ENCODE data around the gene ERBB3.

The ERBB3 gene

DNA sequence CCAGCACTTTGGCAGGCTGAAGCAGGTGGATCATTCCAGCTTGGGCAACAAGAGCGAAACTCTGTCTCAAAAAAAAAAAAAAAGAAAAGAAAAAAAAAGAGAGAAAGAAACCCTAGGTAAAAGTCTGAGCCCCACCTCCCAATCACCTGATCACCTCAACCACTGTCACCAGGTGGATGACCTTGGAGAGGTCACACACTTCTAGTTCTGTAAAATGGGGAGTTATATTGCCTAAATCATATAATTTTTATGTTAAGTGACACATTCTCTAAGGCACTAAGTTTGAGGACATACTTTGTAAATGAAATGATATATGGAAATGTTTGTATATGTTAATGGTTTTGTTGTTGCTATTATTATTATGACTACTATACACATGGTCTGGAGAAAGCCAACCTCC is 1.5 kb upstream of the ERBB3 start:
- no peak overlapping the region for H3K4me3 ChIP-seq (ENCODE audit: low read length)
- no peak for DNase-seq (ENCODE audit: low read depth, low spot score)

DNA sequence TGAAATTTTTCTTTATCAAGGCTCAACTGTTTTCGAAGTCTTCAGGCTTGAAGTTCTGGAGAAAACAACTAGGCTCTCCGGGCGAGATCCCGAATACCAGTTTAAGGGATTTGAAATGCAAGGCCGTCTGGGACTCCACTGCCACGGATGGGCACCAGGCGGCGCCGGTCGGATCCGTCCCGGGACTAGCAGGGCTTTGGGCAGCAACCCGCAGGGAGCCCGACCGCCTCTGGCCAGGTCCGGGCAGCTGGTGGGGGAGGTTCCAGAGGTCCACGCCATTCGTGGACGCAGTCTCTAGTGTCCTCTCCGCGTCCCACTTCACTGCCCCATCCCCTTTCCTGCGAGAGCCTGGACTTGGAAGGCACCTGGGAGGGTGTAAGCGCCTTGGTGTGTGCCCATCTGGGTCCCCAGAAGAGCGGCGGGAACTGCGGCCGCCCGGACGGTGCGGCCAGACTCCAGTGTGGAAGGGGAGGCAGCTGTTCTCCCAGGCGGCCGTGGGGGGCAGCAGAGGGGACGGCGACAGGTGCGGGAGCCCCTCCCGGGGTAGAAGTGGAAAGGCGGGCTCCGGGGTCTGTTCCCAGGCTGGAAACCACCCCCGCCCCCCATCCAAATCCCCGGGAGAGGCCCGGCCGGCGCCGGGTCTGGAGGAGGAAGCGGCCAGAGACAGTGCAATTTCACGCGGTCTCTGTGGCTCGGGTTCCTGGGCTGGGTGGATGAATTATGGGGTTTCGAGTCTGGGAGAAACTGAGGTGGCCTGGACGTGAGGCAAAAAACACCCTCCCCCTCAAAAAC is 838 bp upstream of the ERBB3 start:
- H3K4me3 ChIP-seq (ENCODE audit: low read length) = peak overlapping the region; percentile 60

DNA sequence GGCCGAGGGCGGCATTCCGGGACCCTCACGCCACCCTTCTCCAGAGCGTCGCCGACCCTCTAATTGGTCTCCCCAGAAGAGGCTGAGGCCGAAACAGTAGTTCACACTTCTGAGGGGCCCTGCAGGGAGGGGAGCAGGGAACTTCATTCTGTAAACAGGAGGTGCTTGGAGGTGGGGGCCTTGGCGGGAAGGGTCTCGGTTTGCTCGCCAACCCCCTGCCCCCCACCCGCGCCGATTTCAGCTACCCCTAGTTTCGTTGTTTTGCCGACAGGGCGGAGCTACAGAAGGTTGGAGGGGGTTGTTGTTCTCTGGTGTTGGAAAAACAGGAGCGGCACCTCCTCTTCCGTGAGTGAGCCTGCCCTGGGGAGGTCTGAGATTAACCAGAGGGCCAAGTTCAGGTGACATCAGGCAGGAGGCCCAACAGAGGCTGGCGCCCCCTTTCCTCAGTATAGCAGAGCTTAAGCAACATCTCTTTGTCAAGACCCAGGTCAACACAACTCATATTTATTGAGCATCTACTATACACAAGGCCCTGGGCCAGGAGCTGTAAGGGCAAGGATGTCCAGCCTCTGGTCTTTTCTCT is 682 bp downstream of the ERBB3 start:
- H3K4me3 ChIP-seq (ENCODE audit: low read length) = no peak overlapping the region
- DNase-seq (ENCODE audit: low read depth, low spot score) = no peak

More for the DNA sequence above, 838 bp upstream of the ERBB3 start:
- no peak for DNase-seq (ENCODE audit: low read depth, low spot score)

DNA sequence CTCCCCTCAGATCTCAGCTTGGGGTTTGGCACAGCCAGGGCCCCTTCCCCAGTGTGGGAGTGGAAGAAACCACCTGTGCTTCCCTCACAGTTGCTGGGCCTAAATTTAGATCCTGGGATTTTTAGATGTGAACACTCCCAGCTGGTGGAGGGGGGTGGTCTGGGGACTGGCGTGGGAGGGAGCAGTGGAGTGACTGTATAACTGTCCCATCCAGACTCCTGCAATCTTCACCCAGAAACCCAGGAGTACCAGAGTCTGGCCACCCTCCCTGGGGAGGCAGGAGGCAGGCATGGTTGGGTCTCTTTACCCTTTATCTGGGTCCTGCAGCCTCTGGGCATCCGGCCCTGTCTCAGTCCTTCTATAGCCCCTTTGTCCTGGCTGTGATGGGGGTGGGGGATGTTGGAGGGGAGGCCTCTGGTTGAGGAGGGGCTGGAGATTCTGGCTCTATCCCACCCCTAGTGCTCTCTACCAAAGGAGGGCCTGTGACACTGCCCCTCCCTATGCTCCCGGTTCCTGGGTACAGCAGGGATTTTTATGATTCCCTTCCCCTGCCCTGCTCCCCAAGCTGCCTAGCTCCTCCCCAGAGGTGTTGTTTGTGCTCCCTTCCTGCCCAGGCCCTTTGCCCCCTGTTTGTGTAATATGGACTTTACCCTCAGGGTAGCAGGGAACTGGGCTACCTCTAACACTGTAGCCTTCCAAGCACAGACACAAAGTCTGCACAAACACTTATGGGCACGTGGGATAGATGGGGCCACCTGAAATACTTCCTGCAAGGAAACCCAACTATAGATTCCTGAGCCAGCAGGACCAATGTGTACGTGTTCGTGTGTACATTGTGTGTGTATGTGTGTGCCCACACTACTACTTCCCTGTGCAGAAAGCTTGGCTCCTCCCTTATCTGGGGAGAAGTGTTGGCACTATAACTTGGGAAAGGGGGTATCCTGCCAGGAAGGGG is 1.7 kb downstream of the ERBB3 start:
- no peak overlapping the region for H3K4me3 ChIP-seq (ENCODE audit: low read length)
- DNase-seq (ENCODE audit: low read depth, low spot score) = no peak

DNA sequence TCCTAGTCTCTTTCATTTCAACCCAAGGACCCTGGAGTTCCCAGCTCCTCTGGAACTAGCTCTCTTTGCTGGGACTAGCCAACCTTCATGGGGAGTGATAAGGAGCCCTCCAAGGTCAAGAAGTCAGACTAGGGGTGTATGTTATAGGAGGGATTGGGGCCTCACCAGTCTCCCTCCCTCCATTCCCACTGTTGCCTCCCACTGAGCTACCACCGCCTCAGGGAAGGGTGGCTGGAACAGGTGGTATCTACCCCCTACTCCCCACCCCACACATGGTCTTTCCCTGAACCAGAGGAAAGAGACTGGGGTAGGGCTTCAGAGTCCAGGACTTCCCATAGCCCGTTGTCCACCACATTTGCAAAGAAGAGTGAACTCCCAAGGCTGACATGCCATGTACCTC is 2.4 kb downstream of the ERBB3 start:
- DNase-seq (ENCODE audit: low read depth, low spot score) = no peak
- H3K4me3 ChIP-seq (ENCODE audit: low read length) = no peak overlapping the region

DNA sequence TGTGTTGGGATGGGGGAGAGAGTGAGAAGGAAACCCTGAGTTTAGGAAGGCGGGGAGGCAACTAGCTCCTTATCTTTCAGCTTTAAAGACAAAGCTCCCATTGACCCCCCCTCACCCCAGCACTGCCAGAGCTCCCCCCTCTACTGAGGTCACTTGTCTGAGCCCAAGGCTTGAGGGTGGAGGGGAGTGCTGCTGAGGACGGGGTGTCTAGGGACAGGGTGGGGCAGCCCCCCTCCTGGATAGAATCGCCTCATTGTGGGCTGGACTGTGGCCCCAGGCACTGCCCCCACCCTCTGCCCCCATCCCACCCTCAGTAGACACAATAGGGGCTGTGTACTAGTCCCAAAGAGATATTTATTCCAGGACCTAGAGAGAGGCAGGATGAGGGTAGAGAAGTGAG is 3.0 kb downstream of the ERBB3 start:
- no peak overlapping the region for H3K4me3 ChIP-seq (ENCODE audit: low read length)
- DNase-seq (ENCODE audit: low read depth, low spot score) = no peak

DNA sequence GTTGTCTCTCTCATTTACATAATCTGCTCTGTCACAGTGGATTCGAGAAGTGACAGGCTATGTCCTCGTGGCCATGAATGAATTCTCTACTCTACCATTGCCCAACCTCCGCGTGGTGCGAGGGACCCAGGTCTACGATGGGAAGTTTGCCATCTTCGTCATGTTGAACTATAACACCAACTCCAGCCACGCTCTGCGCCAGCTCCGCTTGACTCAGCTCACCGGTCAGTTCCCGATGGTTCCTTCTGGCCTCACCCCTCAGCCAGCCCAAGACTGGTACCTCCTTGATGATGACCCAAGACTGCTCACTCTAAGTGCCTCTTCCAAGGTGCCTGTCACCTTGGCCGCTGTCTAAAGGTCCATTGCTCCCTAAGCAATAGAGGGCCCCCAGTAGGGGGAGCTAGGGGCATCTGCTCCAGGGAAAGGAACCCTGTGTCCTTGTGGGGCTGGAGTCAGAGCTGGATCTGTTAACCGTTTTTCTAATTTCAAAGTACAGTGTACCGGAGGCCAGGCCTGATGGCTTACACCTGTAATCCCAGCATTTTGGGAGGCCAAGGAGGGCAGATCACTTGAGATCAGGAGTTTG is 5.1 kb downstream of the ERBB3 start:
- H3K4me3 ChIP-seq (ENCODE audit: low read length) = no peak overlapping the region
- no peak for DNase-seq (ENCODE audit: low read depth, low spot score)

DNA sequence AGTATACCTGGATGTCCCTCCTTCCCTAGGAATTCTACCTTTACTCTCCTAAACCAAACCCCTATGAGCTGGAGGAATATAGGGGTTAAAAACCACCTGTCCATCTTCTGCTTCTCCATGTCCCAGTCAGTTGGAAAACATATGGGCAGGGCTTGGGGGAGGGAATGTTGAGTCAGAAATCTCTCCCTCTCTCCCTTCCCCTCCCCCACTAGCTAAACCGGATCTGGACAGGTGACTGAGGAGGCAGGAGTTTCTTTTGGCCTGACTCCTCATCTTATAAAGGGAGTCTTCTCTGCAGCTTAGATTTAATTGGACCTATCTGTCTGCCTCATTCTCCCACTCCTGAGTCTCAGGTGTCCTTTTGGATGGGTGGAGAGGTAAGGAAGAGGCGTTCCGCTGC is 6.1 kb downstream of the ERBB3 start:
- DNase-seq (ENCODE audit: low read depth, low spot score) = no peak
- H3K4me3 ChIP-seq (ENCODE audit: low read length) = no peak overlapping the region

DNA sequence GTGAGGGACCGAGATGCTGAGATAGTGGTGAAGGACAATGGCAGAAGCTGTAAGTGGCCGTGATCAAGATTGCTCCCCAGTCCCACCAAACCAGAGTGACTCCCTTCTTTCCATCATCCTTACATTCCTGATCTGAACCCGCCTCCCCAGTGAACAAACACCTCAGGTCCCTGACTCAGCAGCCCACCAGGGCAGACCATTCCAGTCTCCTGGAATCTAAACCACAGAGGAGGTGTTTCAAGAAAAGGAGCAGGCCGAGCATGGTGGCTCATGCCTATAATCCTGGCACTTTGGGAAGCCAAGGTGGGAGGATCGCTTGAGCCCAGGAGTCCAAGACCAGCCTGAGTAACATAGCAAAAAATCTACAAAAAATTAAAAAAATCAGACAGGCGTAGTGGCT is 6.6 kb downstream of the ERBB3 start:
- DNase-seq (ENCODE audit: low read depth, low spot score) = no peak

DNA sequence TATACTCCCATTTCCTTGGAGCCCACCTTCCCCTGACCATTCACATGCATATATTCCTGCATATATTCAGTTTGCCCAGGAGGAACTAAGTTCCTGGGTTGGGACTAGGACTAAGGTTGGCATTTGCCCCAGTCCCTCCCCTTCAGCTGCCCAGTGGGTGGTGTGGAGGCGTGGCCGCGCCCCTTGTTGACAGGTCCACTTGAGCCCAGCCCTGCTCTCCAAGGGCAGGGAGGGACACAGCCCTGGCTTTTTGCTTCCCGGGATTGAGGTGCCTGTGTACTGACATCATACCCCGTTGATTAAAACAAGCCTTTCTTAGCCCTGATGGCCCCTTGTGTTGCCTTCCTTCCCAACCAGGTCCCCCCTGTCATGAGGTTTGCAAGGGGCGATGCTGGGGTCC is 7.3 kb downstream of the ERBB3 start:
- DNase-seq (ENCODE audit: low read depth, low spot score) = no peak
- H3K4me3 ChIP-seq (ENCODE audit: low read length) = no peak overlapping the region

More for the DNA sequence above, 6.6 kb downstream of the ERBB3 start:
- no peak overlapping the region for H3K4me3 ChIP-seq (ENCODE audit: low read length)

DNA sequence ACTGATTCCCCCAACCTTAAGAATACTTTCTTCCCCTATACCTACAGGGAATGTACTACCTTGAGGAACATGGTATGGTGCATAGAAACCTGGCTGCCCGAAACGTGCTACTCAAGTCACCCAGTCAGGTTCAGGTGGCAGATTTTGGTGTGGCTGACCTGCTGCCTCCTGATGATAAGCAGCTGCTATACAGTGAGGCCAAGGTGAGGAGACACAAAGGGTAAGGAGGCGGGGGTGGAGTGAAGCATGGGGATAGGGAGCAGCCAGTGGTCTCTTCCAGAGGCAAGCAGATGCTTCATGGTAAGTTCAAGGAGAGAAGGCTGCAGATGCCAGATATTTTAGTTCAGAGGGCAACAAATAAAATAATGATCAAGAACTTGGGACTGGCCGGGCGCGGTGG is 17.8 kb downstream of the ERBB3 start:
- no peak overlapping the region for H3K4me3 ChIP-seq (ENCODE audit: low read length)
- no peak for DNase-seq (ENCODE audit: low read depth, low spot score)

DNA sequence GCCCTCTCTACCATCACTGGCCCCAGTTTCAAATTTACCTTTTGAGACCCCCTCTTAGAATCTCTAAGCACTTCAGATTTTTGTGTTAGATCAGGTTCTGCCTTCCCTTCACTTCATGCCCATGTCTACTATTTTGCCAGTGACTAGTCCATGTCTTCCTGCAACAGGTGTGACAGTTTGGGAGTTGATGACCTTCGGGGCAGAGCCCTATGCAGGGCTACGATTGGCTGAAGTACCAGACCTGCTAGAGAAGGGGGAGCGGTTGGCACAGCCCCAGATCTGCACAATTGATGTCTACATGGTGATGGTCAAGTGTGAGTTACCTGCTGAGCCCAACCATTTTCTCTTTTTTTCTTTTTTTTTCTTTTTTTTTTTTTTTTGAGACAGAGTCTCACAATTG is 18.6 kb downstream of the ERBB3 start:
- H3K4me3 ChIP-seq (ENCODE audit: low read length) = no peak overlapping the region
- no peak for DNase-seq (ENCODE audit: low read depth, low spot score)

DNA sequence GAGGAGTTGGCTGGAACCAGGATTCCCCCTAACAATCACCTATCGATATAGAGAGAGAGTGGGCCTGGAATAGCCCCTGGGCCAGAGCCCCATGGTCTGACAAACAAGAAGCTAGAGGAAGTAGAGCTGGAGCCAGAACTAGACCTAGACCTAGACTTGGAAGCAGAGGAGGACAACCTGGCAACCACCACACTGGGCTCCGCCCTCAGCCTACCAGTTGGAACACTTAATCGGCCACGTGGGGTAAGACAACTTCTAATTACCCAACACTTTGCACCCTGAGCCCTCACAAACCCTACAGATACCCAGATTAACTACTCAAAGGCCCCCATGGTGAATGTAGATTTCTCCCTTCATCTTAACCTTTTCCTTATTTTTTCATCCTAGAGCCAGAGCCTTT is 19.8 kb downstream of the ERBB3 start:
- no peak overlapping the region for H3K4me3 ChIP-seq (ENCODE audit: low read length)
- no peak for DNase-seq (ENCODE audit: low read depth, low spot score)

DNA sequence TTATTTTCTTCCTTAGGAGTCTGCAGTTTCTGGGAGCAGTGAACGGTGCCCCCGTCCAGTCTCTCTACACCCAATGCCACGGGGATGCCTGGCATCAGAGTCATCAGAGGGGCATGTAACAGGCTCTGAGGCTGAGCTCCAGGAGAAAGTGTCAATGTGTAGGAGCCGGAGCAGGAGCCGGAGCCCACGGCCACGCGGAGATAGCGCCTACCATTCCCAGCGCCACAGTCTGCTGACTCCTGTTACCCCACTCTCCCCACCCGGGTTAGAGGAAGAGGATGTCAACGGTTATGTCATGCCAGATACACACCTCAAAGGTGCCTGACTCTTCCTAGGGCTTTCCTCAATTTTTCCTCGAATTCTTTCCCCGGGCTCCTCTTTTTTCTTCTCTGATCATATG is 21.1 kb downstream of the ERBB3 start:
- no peak overlapping the region for H3K4me3 ChIP-seq (ENCODE audit: low read length)
- no peak for DNase-seq (ENCODE audit: low read depth, low spot score)

DNA sequence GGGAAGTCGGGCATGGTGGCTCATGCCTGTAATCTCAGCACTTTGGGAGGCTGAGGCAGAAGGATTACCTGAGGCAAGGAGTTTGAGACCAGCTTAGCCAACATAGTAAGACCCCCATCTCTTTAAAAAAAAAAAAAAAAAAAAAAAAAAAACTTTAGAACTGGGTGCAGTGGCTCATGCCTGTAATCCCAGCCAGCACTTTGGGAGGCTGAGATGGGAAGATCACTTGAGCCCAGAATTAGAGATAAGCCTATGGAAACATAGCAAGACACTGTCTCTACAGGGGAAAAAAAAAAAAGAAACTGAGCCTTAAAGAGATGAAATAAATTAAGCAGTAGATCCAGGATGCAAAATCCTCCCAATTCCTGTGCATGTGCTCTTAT is 22.7 kb downstream of the ERBB3 start:
- DNase-seq (ENCODE audit: low read depth, low spot score) = no peak
- no peak overlapping the region for H3K4me3 ChIP-seq (ENCODE audit: low read length)

DNA sequence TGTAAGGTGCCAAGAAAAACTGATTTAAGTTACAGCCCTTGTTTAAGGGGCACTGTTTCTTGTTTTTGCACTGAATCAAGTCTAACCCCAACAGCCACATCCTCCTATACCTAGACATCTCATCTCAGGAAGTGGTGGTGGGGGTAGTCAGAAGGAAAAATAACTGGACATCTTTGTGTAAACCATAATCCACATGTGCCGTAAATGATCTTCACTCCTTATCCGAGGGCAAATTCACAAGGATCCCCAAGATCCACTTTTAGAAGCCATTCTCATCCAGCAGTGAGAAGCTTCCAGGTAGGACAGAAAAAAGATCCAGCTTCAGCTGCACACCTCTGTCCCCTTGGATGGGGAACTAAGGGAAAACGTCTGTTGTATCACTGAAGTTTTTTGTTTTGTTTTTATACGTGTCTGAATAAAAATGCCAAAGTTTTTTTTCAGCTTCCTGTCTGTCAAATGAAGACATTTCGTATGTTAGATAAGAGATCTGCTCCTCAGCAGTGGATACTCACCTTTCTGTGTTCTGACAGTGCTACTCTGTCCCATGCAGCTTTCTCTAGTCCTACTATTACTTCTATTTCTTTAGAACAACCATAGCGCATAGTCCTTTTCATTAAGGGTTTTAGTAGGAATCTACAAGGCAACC is 23.2 kb downstream of the ERBB3 start:
- peak; percentile 71 for DNase-seq (ENCODE audit: low read depth, low spot score)
- H3K4me3 ChIP-seq (ENCODE audit: low read length) = peak overlapping the region; percentile 91

DNA sequence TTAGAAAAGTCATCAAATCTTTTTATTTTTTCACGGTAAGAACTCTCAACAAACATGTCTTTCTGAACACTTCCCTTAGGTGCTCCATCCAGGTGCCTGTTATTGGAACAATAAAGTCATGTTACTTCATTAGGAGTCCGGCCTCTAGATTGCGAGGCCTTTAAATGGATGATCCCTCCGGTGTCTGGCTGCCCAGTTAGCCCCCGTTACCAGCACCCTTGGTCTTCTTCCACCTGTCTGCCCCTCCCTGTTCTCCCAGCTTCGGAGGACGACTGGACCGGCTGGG is 23.8 kb downstream of the ERBB3 start:
- DNase-seq (ENCODE audit: low read depth, low spot score) = no peak
- H3K4me3 ChIP-seq (ENCODE audit: low read length) = peak overlapping the region; percentile 91

DNA sequence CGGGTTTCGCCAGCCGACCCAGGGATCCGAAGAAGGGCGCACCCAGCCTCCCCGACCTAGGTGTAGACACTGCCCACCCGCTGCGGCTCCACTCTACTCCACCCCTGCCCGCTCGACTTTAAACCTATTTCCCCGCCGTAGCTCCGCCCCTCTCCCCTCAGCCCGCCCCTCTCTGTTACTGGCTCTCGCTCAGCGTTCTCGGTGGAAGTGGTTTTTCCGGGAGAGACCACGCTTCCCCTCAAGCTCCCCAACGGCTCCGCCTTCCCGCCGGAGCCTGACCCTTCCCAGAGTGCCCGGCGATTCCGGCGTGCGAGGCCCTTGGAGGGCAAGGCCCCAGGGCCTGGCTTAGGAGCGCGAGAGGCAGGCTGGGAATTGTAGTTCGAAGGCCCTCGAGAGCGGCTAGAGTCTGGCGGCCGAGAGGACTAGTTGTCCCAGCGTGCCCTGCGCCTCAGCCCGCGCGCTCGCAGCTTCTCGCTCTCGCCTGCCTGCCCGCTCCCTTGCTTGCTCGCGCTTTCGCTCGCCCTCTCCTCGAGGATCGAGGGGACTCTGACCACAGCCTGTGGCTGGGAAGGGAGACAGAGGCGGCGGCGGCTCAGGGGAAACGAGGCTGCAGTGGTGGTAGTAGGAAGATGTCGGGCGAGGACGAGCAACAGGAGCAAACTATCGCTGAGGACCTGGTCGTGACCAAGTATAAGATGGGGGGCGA is 24.3 kb downstream of the ERBB3 start, which contains the start of gene PA2G4:
TSS of gene PA2G4 (plus strand) at position 451 of the 706 bp plus-strand sequence. CDS start at position 630, 179 bp downstream.
- peak; percentile 99 for DNase-seq (ENCODE audit: low read depth, low spot score)
- H3K4me3 ChIP-seq (ENCODE audit: low read length) = peak within 1 kb of the TSS; percentile 91

Data from Jurkat, Clone E6-1 (cell line).